RWPE1 (cell line): ENCODE measurements around the gene MAPK8IP3.

ENCODE experiments used
- CTCF ChIA-PET: fragments of 350-600 bp; sonication (Branson Sonifier 250); formaldehyde crosslinking; extraction: SDS; loops from one replicate; lab custom pipeline; 2021; lab: Yijun Ruan, JAX
- POLR2A ChIA-PET: fragments of 400-600 bp; formaldehyde crosslinking; extraction: SDS; loops from one replicate; lab custom pipeline; 2020; ENCODE audit warnings: antibody characterized with exemption; ENCODE audit not compliant: low non-redundant PET; lab: Yijun Ruan, JAX
- DNase-seq: peaks from one replicate; pipeline ENCODE4 v3.0.0; 2012; ENCODE audit warnings: low spot score
- H3K27ac ChIP-seq: fragments of 450-650 bp; 2 replicates; pipeline ENCODE4 v1.5.1; 2017
- TF ChIP-seq, protein P1 (sequence below): fragments of 450-650 bp; conservative IDR thresholded peaks from 2 replicates; pipeline ENCODE4 v1.5.1; 2017; ENCODE audit warnings: low read depth, mild to moderate bottlenecking

Gene MAPK8IP3

DNA sequence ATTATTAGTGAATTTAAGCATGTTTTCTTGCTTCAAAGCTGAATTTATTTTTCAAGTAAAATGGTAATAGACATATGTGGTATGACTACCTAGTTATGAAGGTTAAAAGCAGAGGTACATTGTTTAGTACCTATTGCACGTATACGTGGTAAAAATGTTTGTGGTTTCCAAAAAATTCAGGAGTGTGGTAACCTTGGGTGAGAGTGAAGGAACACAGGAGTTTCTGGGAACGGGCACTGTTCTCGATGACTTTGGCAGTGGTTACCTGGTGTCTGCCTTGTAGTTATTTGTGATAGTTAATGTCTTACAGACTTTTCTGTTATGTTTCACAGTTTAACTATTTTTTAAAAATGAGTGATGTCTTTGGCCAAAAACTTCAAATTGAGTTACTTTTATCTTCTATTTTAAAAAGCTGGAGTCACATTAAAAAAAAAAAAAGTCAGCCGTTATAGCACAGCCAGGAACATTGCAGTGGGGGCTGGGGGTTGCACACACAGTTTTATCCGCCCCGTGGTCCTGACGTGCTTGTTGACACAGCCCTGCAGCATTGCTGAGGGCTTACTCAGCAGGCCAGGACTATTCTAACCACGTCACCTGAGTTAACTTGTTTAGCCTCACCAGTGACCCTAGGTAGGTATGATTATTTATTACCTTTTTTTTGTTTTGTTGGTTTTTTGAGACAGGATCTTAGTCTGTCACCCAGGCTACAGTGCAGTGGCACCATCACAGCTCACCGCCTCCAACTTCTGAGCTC, 17.0 kb upstream of the MAPK8IP3 start:
- H3K27ac ChIP-seq: peak overlapping the region; percentile 87
- TF ChIP-seq, protein P1, sequence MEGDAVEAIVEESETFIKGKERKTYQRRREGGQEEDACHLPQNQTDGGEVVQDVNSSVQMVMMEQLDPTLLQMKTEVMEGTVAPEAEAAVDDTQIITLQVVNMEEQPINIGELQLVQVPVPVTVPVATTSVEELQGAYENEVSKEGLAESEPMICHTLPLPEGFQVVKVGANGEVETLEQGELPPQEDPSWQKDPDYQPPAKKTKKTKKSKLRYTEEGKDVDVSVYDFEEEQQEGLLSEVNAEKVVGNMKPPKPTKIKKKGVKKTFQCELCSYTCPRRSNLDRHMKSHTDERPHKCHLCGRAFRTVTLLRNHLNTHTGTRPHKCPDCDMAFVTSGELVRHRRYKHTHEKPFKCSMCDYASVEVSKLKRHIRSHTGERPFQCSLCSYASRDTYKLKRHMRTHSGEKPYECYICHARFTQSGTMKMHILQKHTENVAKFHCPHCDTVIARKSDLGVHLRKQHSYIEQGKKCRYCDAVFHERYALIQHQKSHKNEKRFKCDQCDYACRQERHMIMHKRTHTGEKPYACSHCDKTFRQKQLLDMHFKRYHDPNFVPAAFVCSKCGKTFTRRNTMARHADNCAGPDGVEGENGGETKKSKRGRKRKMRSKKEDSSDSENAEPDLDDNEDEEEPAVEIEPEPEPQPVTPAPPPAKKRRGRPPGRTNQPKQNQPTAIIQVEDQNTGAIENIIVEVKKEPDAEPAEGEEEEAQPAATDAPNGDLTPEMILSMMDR: no peak
- POLR2A ChIA-PET: interaction anchor here (0.6 kb wide), 1 partner anchor 281 kb away, joined by 8 read pairs; no protein-coding TSS in a partner anchor
- DNase-seq: peak; percentile 92
- CTCF ChIA-PET: interaction anchor here (0.6 to 3.7 kb wide), 2 partner anchors 17 to 137 kb away, joined by 4 to 17 read pairs; partner anchors contain the start of genes HAGH and MAPK8IP3

DNA sequence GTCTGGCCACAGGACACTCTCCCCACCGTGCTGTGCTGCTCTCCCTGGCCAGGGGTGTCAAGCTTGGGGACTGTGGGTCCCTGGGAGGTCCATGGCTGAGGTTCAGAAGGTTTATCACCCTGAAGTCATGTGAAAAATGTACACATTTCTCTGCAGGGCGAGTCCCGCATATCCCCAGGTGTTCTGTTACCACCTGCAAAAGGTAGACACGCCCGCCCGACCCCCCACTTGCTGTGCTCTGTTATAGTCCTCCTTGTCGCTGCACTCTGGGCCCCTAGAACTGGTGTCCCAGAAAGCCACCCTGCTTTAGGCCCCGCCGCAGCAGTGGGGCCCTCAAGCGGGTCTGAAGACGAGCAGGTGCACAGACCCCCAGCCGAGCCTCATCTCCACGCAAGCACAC, 16.1 kb upstream of the MAPK8IP3 start:
- no peak for DNase-seq
- TF ChIP-seq, protein P1: no peak
- CTCF ChIA-PET: interaction anchor here (3.7 kb wide), 1 partner anchor 16 kb away, joined by 17 read pairs; the partner anchor contains the start of gene MAPK8IP3
- H3K27ac ChIP-seq: peak overlapping the region; percentile 87
- POLR2A ChIA-PET: no interaction called here

DNA sequence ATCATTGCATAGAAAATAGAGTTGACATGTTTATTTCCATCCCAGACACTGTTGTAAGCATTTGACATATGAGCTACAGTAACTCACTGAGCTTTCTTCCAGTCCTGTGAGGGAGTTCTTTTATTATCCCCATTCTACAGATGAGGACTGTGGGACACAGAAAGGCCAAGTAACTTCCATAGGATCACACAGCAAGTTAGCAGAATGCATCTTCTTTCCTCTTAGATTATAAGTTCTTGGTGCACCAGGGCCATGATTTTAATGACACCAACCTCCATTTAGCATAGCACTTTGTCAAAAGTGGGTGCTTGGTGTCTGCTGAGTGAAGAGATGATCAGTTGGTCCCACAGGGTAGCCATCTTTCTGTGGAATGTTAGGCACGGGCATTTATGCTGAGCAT, 15.2 kb upstream of the MAPK8IP3 start:
- ChIA-PET POLR2A (interaction anchor here (0.8 to 0.9 kb wide), 2 partner anchors 11 to 15 kb away, joined by 3 to 4 read pairs; partner anchors contain the start of gene MAPK8IP3), CTCF (interaction anchor here (0.6 to 3.7 kb wide), 3 partner anchors 15 to 96 kb away, joined by 3 to 17 read pairs (median 5); partner anchors contain the start of gene MAPK8IP3)
- no peak overlapping the region for H3K27ac ChIP-seq
- no peak for DNase-seq
- TF ChIP-seq, protein P1: no peak

GRCh38 chr16:1691276-1691675, 14.7 kb upstream of the MAPK8IP3 start:
- peak; percentile 29 for DNase-seq
- TF ChIP-seq, protein P1: no peak
- H3K27ac ChIP-seq: peak overlapping the region; percentile 96
- ChIA-PET POLR2A (interaction anchor here (0.8 to 0.9 kb wide), 2 partner anchors 10 to 15 kb away, joined by 3 to 4 read pairs; partner anchors contain the start of gene MAPK8IP3), CTCF (interaction anchor here (0.6 to 3.7 kb wide), 3 partner anchors 14 to 95 kb away, joined by 3 to 17 read pairs (median 5); partner anchors contain the start of gene MAPK8IP3)

GRCh38 chr16:1691956-1692355, 14.0 kb upstream of the MAPK8IP3 start:
- CTCF ChIA-PET: interaction anchor here (0.6 to 3.7 kb wide), 3 partner anchors 14 to 223 kb away, joined by 4 to 17 read pairs (median 5); partner anchors contain the start of gene MAPK8IP3
- peak; percentile 86 for DNase-seq
- TF ChIP-seq, protein P1: no peak
- POLR2A ChIA-PET: interaction anchor here (0.6 kb wide), 1 partner anchor 13 kb away, joined by 3 read pairs; no protein-coding TSS in a partner anchor
- peak overlapping the region; percentile 96 for H3K27ac ChIP-seq

GRCh38 chr16:1696863-1697262, 9.1 kb upstream of the MAPK8IP3 start:
- ChIA-PET POLR2A (no interaction called here), CTCF (interaction anchor here (1.2 to 1.6 kb wide), 2 partner anchors 9 kb away, joined by 3 to 4 read pairs; partner anchors contain the start of gene MAPK8IP3)
- DNase-seq: peak; percentile 21
- no peak overlapping the region for H3K27ac ChIP-seq
- TF ChIP-seq, protein P1: no peak
